H9 (cell line): Measurements from ENCODE around the gene CLMP. TPM values are rescaled to one million over a fixed set of nuclear protein-coding genes. Genes with fewer than 3 reads are reported as not detected.

ENCODE experiments used
- DNase-seq: peaks from one replicate; pipeline ENCODE4 v3.0.0-alpha.2; 2017
- H2AFZ ChIP-seq: one replicate; pipeline ENCODE4 v1.6.1; 2013; ENCODE audit warnings: mild to moderate bottlenecking, low read length, control low read depth, moderate library complexity
- H2AK5ac ChIP-seq: 2 replicates; pipeline ENCODE4 v1.6.1; 2013; ENCODE audit warnings: low read length, control low read depth, mixed read lengths; ENCODE audit not compliant: insufficient read length
- H2BK120ac ChIP-seq: one replicate; pipeline ENCODE4 v1.6.1; 2013; ENCODE audit warnings: low read depth, mild to moderate bottlenecking, low read length, control low read depth, inconsistent platforms; ENCODE audit not compliant: poor library complexity, severe bottlenecking
- H2BK12ac ChIP-seq: 2 replicates; pipeline ENCODE4 v1.6.1; 2013; ENCODE audit warnings: low read length, control low read depth, mixed read lengths, low read depth; ENCODE audit not compliant: insufficient read length
- H2BK15ac ChIP-seq: 2 replicates; pipeline ENCODE4 v1.6.1; 2013; ENCODE audit warnings: low read depth, low read length, control low read depth
- H2BK20ac ChIP-seq: one replicate; pipeline ENCODE4 v1.6.1; 2013; ENCODE audit warnings: low read depth, mild to moderate bottlenecking, low read length, control low read depth, inconsistent platforms; ENCODE audit not compliant: poor library complexity, severe bottlenecking
- H2BK5ac ChIP-seq: 2 replicates; pipeline ENCODE4 v1.6.1; 2013; ENCODE audit warnings: low read length, control low read depth, mixed read lengths; ENCODE audit not compliant: insufficient read length
- H3K14ac ChIP-seq: 2 replicates; pipeline ENCODE4 v1.6.1; 2013; ENCODE audit warnings: low read length, control low read depth; ENCODE audit not compliant: insufficient read depth
- H3K18ac ChIP-seq: 2 replicates; pipeline ENCODE4 v1.6.1; 2013; ENCODE audit warnings: low read depth, mild to moderate bottlenecking, mixed read lengths, low read length, control low read depth; ENCODE audit not compliant: insufficient read length
- H3K23ac ChIP-seq: 2 replicates; pipeline ENCODE4 v1.6.1; 2013; ENCODE audit warnings: low read length, control low read depth, mixed read lengths, low read depth; ENCODE audit not compliant: insufficient read length
- H3K23me2 ChIP-seq: 2 replicates; pipeline ENCODE4 v1.6.1; 2013; ENCODE audit warnings: low read depth, mild to moderate bottlenecking, mixed read lengths, low read length, control low read depth; ENCODE audit not compliant: insufficient read length, poor library complexity, severe bottlenecking
- H3K27ac ChIP-seq: 2 replicates; pipeline ENCODE4 v1.5.1; 2013; ENCODE audit warnings: low read length, control low read depth, mixed read lengths, low read depth; ENCODE audit not compliant: insufficient read length
- H3K27me3 ChIP-seq: 2 replicates; pipeline ENCODE4 v1.6.1; 2013; ENCODE audit warnings: low read length, control low read depth, inconsistent platforms; ENCODE audit not compliant: insufficient read depth
- H3K4ac ChIP-seq: 2 replicates; pipeline ENCODE4 v1.6.1; 2013; ENCODE audit warnings: low read depth, mild to moderate bottlenecking, control low read depth, inconsistent platforms, low read length, moderate library complexity
- H3K4me1 ChIP-seq: 2 replicates; pipeline ENCODE4 v1.6.1; 2013; ENCODE audit warnings: low read length, control low read depth, inconsistent platforms; ENCODE audit not compliant: insufficient read depth
- H3K4me2 ChIP-seq: 2 replicates; pipeline ENCODE4 v1.6.1; 2013; ENCODE audit warnings: low read length, control low read depth, mixed read lengths; ENCODE audit not compliant: insufficient read length, insufficient read depth
- H3K56ac ChIP-seq: 2 replicates; pipeline ENCODE4 v1.6.1; 2013; ENCODE audit warnings: low read depth, mild to moderate bottlenecking, mixed read lengths, low read length, control low read depth; ENCODE audit not compliant: insufficient read length
- H3K79me1 ChIP-seq: 2 replicates; pipeline ENCODE4 v1.6.1; 2013; ENCODE audit warnings: low read depth, mild to moderate bottlenecking, moderate library complexity, low read length, control low read depth, inconsistent platforms; ENCODE audit not compliant: insufficient read depth, poor library complexity, severe bottlenecking
- H3K79me2 ChIP-seq: 2 replicates; pipeline ENCODE4 v1.6.1; 2013; ENCODE audit warnings: low read length, control low read depth, inconsistent platforms; ENCODE audit not compliant: insufficient read depth
- H3K9ac ChIP-seq: 2 replicates; pipeline ENCODE4 v1.6.1; 2013; ENCODE audit warnings: low read length, control low read depth, mixed read lengths; ENCODE audit not compliant: insufficient read length; ENCODE audit errors: extremely low read depth
- H3K9me3 ChIP-seq: one replicate; pipeline ENCODE4 v1.6.1; 2013; ENCODE audit warnings: low read depth, low read length, inconsistent platforms; ENCODE audit not compliant: control insufficient read depth
- H3T11ph ChIP-seq: one replicate; pipeline ENCODE4 v1.6.1; 2013; ENCODE audit warnings: mild to moderate bottlenecking, low read length, control low read depth, inconsistent platforms
- H4K20me1 ChIP-seq: one replicate; pipeline ENCODE4 v1.6.1; 2013; ENCODE audit not compliant: control insufficient read depth, insufficient read length, insufficient read depth
- H4K5ac ChIP-seq: 2 replicates; pipeline ENCODE4 v1.6.1; 2013; ENCODE audit warnings: low read depth, mild to moderate bottlenecking, mixed read lengths, low read length, control low read depth; ENCODE audit not compliant: insufficient read length
- H4K8ac ChIP-seq: replicated peaks from 2 replicates; pipeline ENCODE4 v1.6.1; 2013; ENCODE audit warnings: low read length, control low read depth, mixed read lengths, low read depth; ENCODE audit not compliant: insufficient read length
- H4K91ac ChIP-seq: 2 replicates; pipeline ENCODE4 v1.6.1; 2013; ENCODE audit warnings: low read depth, mild to moderate bottlenecking, moderate library complexity, mixed read lengths, low read length, control low read depth; ENCODE audit not compliant: insufficient read length
- H3K27ac Mint-ChIP-seq, 3 experiments: 2 replicates in 2 of 3; 3 replicates in 1 of 3; pipeline ENCODE4 v1.8.0; 2020 to 2021; ENCODE audit warnings: mixed read lengths in 3 of 3, mild to moderate bottlenecking in 1 of 3, moderate library complexity in 1 of 3
- H3K27me3 Mint-ChIP-seq: 2 replicates; pipeline ENCODE4 v1.8.0; 2021; ENCODE audit warnings: low read depth, mild to moderate bottlenecking, moderate library complexity, mixed read lengths
- H3K36me3 Mint-ChIP-seq, 3 experiments: 2 replicates in 2 of 3; 3 replicates in 1 of 3; pipeline ENCODE4 v1.8.0; 2020 to 2021; ENCODE audit warnings: low read depth in 3 of 3, mixed read lengths in 3 of 3; ENCODE audit not compliant: insufficient read depth in 1 of 3
- H3K4me1 Mint-ChIP-seq, 2 experiments: 2 replicates each; pipeline ENCODE4 v1.8.0; 2020; ENCODE audit warnings: mixed read lengths in 2 of 2
- H3K4me3 Mint-ChIP-seq, 2 experiments: 2 replicates in 1 of 2; 3 replicates in 1 of 2; pipeline ENCODE4 v1.8.0; 2020 to 2021; ENCODE audit warnings: mild to moderate bottlenecking in 2 of 2, mixed read lengths in 2 of 2, moderate library complexity in 1 of 2
- H3K9me3 Mint-ChIP-seq, 2 experiments: 2 replicates in 1 of 2; 3 replicates in 1 of 2; pipeline ENCODE4 v1.8.0; 2020; ENCODE audit warnings: mild to moderate bottlenecking in 2 of 2, mixed read lengths in 2 of 2, moderate library complexity in 1 of 2
- WGBS: extraction: QIAGEN DNeasy Blood & Tissue Kit; methylation state at CpG from one replicate; pipeline ENCODE4 v1.1.7; 2013; ENCODE audit warnings: missing lambda C conversion rate, low lambda C conversion rate, mixed read lengths; ENCODE audit not compliant: insufficient read length; ENCODE audit errors: extremely low coverage; 5-methylcytosine and 5-hydroxymethylcytosine counted together
- total RNA-seq: library from RNA; stranded (reverse); gene quantifications from 2 replicates; pipeline ENCODE4 v1.2.1, GENCODE V29; 2021
- TF ChIP-seq, protein P1 (sequence below): fragments of 200-600 bp; sonication (generic); conservative IDR thresholded peaks from 3 replicates; pipeline ENCODE4 v1.8.0; 2021; ENCODE audit warnings: antibody characterized with exemption, mild to moderate bottlenecking

The CLMP gene
- total RNA-seq, 1 experiment from 2014 or later = 13.8 TPM

DNA sequence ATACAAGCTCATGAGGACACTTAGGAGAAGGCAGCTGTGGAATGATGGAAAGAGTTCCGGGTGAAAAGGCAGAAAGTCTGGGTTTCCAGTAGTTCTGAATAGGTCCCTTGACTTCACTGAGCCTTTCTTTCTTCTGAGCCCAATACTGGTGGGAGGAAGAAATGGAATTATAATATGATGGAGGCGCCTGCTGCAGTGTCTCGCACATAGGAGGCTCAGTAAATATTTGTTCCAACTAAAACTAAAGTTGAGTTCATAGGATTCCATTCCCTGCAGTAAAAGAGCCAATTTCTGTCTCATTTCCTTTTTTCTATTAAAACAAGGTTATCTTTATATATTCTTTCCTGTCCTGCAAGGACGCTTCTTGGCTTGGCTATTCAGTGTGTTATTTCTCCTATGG lies 5.2 kb upstream of the CLMP start:
- no peak for DNase-seq
- no peak overlapping the region for H2BK5ac ChIP-seq

More for the DNA sequence above, 5.2 kb upstream of the CLMP start:
- H3K4ac ChIP-seq = no peak overlapping the region
- WGBS = no CpG with 5 or more reads among the region's 4 CpGs
- H3K79me1 ChIP-seq = no peaks in the 10 kb centered on the region
- no peaks in the 10 kb centered on the region for H3K9me3 ChIP-seq
- H3K23ac ChIP-seq = no peak overlapping the region
- no peak overlapping the region for H3K4me2 ChIP-seq
- no peak overlapping the region for H3K56ac ChIP-seq
- no peaks in the 10 kb centered on the region; the same call in 1 of the 2 replicates for H3K27me3 ChIP-seq
- H2BK15ac ChIP-seq = no peak overlapping the region
- H4K8ac ChIP-seq = no peak overlapping the region
- H3K18ac ChIP-seq = no peak overlapping the region
- TF ChIP-seq, protein P1, sequence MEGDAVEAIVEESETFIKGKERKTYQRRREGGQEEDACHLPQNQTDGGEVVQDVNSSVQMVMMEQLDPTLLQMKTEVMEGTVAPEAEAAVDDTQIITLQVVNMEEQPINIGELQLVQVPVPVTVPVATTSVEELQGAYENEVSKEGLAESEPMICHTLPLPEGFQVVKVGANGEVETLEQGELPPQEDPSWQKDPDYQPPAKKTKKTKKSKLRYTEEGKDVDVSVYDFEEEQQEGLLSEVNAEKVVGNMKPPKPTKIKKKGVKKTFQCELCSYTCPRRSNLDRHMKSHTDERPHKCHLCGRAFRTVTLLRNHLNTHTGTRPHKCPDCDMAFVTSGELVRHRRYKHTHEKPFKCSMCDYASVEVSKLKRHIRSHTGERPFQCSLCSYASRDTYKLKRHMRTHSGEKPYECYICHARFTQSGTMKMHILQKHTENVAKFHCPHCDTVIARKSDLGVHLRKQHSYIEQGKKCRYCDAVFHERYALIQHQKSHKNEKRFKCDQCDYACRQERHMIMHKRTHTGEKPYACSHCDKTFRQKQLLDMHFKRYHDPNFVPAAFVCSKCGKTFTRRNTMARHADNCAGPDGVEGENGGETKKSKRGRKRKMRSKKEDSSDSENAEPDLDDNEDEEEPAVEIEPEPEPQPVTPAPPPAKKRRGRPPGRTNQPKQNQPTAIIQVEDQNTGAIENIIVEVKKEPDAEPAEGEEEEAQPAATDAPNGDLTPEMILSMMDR = no peak
- H3K23me2 ChIP-seq = peaks cover 13% of the 10 kb centered on the region
- H2BK12ac ChIP-seq = no peak overlapping the region
- no peak overlapping the region for H3T11ph ChIP-seq
- peaks cover 11% of the 10 kb centered on the region; the same call in 1 of the 2 replicates for H3K4me1 ChIP-seq
- no peak overlapping the region for H4K5ac ChIP-seq
- Mint-ChIP-seq H3K27me3 (peaks cover 31% of the 10 kb centered on the region), H3K4me1 (peaks cover 39 to 40% of the 10 kb centered on the region in 2 experiments), H3K4me3 (no peak overlapping the region), H3K9me3 (no peaks in the 10 kb centered on the region), H3K36me3 (no peaks in the 10 kb centered on the region), H3K27ac (no peak overlapping the region)
- no peak overlapping the region for H2BK20ac ChIP-seq
- no peak overlapping the region for H2BK120ac ChIP-seq
- H3K9ac ChIP-seq = no peak overlapping the region
- H3K27ac ChIP-seq = no peak overlapping the region
- no peaks in the 10 kb centered on the region for H4K20me1 ChIP-seq
- no peak overlapping the region for H4K91ac ChIP-seq
- H3K14ac ChIP-seq = no peak overlapping the region
- H3K79me2 ChIP-seq = no peaks in the 10 kb centered on the region
- H2AK5ac ChIP-seq = no peak overlapping the region
- H2AFZ ChIP-seq = no peak overlapping the region
